ENCODE results near the gene ACE. TPM values are rescaled to one million over a fixed set of nuclear protein-coding genes. Genes with fewer than 3 reads are reported as not detected.

The ACE gene
- total RNA-seq, 2 donors from 2014 or later = 0.61 to 1.4 TPM

- Mint-ChIP-seq H3K4me3 (no peak overlapping the region), H3K27ac (no peak overlapping the region), H3K36me3 (ENCODE audit: low read depth) (no peaks in the 10 kb centered on the region), H3K4me1 (no peaks in the 10 kb centered on the region), H3K9me3 (no peaks in the 10 kb centered on the region), H3K27me3 (no peaks in the 10 kb centered on the region)
- ATAC-seq (replicated peaks) = no peak
These were observed 10.1 kb downstream of the ACE start for GRCh38 chr17:63487014-63487339.

GRCh38 chr17:63488851-63489250, 12.0 kb downstream of the ACE start:
- Mint-ChIP-seq H3K27ac (no peak overlapping the region), H3K4me1 (no peaks in the 10 kb centered on the region), H3K4me3 (no peak overlapping the region), H3K9me3 (no peaks in the 10 kb centered on the region), H3K36me3 (ENCODE audit: low read depth) (no peaks in the 10 kb centered on the region), H3K27me3 (no peaks in the 10 kb centered on the region)
- no peak for ATAC-seq (replicated peaks)

GRCh38 chr17:63489291-63489690, 12.4 kb downstream of the ACE start:
- no peaks in the 10 kb centered on the region for H3K9me3 Mint-ChIP-seq
- no peaks in the 10 kb centered on the region for H3K27me3 Mint-ChIP-seq
- H3K27ac Mint-ChIP-seq = no peak overlapping the region
- H3K36me3 Mint-ChIP-seq (ENCODE audit: low read depth) = no peaks in the 10 kb centered on the region
- ATAC-seq (replicated peaks) = no peak
- no peak overlapping the region for H3K4me3 Mint-ChIP-seq
- no peaks in the 10 kb centered on the region for H3K4me1 Mint-ChIP-seq

GRCh38 chr17:63490329-63490728, 13.5 kb downstream of the ACE start:
- Mint-ChIP-seq H3K27ac (no peak overlapping the region), H3K27me3 (no peaks in the 10 kb centered on the region), H3K36me3 (ENCODE audit: low read depth) (no peaks in the 10 kb centered on the region), H3K9me3 (no peaks in the 10 kb centered on the region), H3K4me3 (no peak overlapping the region), H3K4me1 (no peaks in the 10 kb centered on the region)
- no peak for ATAC-seq (replicated peaks)

- Mint-ChIP-seq H3K27me3 (no peaks in the 10 kb centered on the region), H3K36me3 (ENCODE audit: low read depth) (no peaks in the 10 kb centered on the region), H3K4me3 (no peak overlapping the region), H3K27ac (no peak overlapping the region), H3K4me1 (no peaks in the 10 kb centered on the region), H3K9me3 (no peaks in the 10 kb centered on the region)
- no peak for ATAC-seq (replicated peaks)
These were observed 14.1 kb downstream of the ACE start for GRCh38 chr17:63490858-63491400.

- Mint-ChIP-seq H3K9me3 (no peaks in the 10 kb centered on the region), H3K27ac (no peak overlapping the region), H3K36me3 (ENCODE audit: low read depth) (no peaks in the 10 kb centered on the region), H3K4me3 (no peak overlapping the region), H3K27me3 (no peaks in the 10 kb centered on the region), H3K4me1 (no peaks in the 10 kb centered on the region)
- ATAC-seq (replicated peaks) = no peak
These were observed 14.6 kb downstream of the ACE start for GRCh38 chr17:63491413-63491812.

- ATAC-seq (replicated peaks) = no peak
- H3K4me3 Mint-ChIP-seq = no peak overlapping the region
- H3K27me3 Mint-ChIP-seq = no peaks in the 10 kb centered on the region
- peak overlapping the region; percentile 38 for H3K27ac Mint-ChIP-seq
- no peaks in the 10 kb centered on the region for H3K4me1 Mint-ChIP-seq
- no peaks in the 10 kb centered on the region for H3K9me3 Mint-ChIP-seq
- no peaks in the 10 kb centered on the region for H3K36me3 Mint-ChIP-seq (ENCODE audit: low read depth)
These were observed 15.2 kb downstream of the ACE start for GRCh38 chr17:63491977-63492618.

- no peaks in the 10 kb centered on the region for H3K4me1 Mint-ChIP-seq
- no peaks in the 10 kb centered on the region for H3K36me3 Mint-ChIP-seq (ENCODE audit: low read depth)
- no peaks in the 10 kb centered on the region for H3K27me3 Mint-ChIP-seq
- no peak overlapping the region for H3K4me3 Mint-ChIP-seq
- H3K27ac Mint-ChIP-seq = peak overlapping the region; percentile 38
- ATAC-seq (replicated peaks) = no peak
- no peaks in the 10 kb centered on the region for H3K9me3 Mint-ChIP-seq
These were observed 16.1 kb downstream of the ACE start for GRCh38 chr17:63492940-63493339.

GRCh38 chr17:63493411-63493810, 16.6 kb downstream of the ACE start:
- Mint-ChIP-seq H3K27me3 (no peaks in the 10 kb centered on the region), H3K9me3 (no peaks in the 10 kb centered on the region), H3K4me3 (no peak overlapping the region), H3K4me1 (no peaks in the 10 kb centered on the region), H3K36me3 (ENCODE audit: low read depth) (no peaks in the 10 kb centered on the region), H3K27ac (no peak overlapping the region)
- no peak for ATAC-seq (replicated peaks)

GRCh38 chr17:63494300-63494928, 17.6 kb downstream of the ACE start:
- Mint-ChIP-seq H3K27me3 (no peaks in the 10 kb centered on the region), H3K4me3 (no peak overlapping the region), H3K4me1 (no peaks in the 10 kb centered on the region), H3K27ac (no peak overlapping the region), H3K36me3 (ENCODE audit: low read depth) (no peaks in the 10 kb centered on the region), H3K9me3 (no peaks in the 10 kb centered on the region)
- ATAC-seq (replicated peaks) = no peak

- Mint-ChIP-seq H3K9me3 (no peaks in the 10 kb centered on the region), H3K4me3 (no peak overlapping the region), H3K4me1 (no peaks in the 10 kb centered on the region), H3K27me3 (no peaks in the 10 kb centered on the region), H3K27ac (no peak overlapping the region), H3K36me3 (ENCODE audit: low read depth) (no peaks in the 10 kb centered on the region)
- no peak for ATAC-seq (replicated peaks)
These were observed 18.6 kb downstream of the ACE start for GRCh38 chr17:63495491-63495890.

- no peak overlapping the region for H3K4me3 Mint-ChIP-seq
- ATAC-seq (replicated peaks) = no peak
- H3K27me3 Mint-ChIP-seq = no peaks in the 10 kb centered on the region
- no peak overlapping the region for H3K27ac Mint-ChIP-seq
- no peaks in the 10 kb centered on the region for H3K4me1 Mint-ChIP-seq
- no peaks in the 10 kb centered on the region for H3K36me3 Mint-ChIP-seq (ENCODE audit: low read depth)
- H3K9me3 Mint-ChIP-seq = no peaks in the 10 kb centered on the region
These were observed 19.3 kb downstream of the ACE start for GRCh38 chr17:63496177-63496576.

- no peak for ATAC-seq (replicated peaks)
- no peaks in the 10 kb centered on the region for H3K9me3 Mint-ChIP-seq
- no peaks in the 10 kb centered on the region for H3K4me1 Mint-ChIP-seq
- H3K27me3 Mint-ChIP-seq = no peaks in the 10 kb centered on the region
- H3K36me3 Mint-ChIP-seq (ENCODE audit: low read depth) = no peaks in the 10 kb centered on the region
- H3K4me3 Mint-ChIP-seq = no peak overlapping the region
- no peak overlapping the region for H3K27ac Mint-ChIP-seq
These were observed 20.0 kb downstream of the ACE start for GRCh38 chr17:63496663-63497400.

GRCh38 chr17:63497708-63498483, 21.0 kb downstream of the ACE start:
- Mint-ChIP-seq H3K4me3 (no peak overlapping the region), H3K9me3 (no peaks in the 10 kb centered on the region), H3K4me1 (no peaks in the 10 kb centered on the region), H3K27ac (no peak overlapping the region), H3K36me3 (ENCODE audit: low read depth) (no peaks in the 10 kb centered on the region), H3K27me3 (no peaks in the 10 kb centered on the region)
- ATAC-seq (replicated peaks) = no peak

Data from activated T-helper 17 cell treated with anti-CD3 and anti-CD28 coated beads, Interleukin-2, amount 50 U/mL, for 72 hours (primary cell).